HG03520 (cell line): ENCODE data around the gene CDH20.
A peak's percentile ranks its signal among the peaks of the same experiment; 100 is the strongest.

Experiments
- ATAC-seq: cut with Tn5 transposase; IDR thresholded peaks from one replicate; pipeline ENCODE4 v1.9.1; 2021; ENCODE audit warnings: mild to moderate bottlenecking, moderate library complexity; ENCODE audit not compliant: unreplicated experiment

Gene CDH20

GRCh38 chr18:61419763-61420162 lies 86.5 kb downstream of the CDH20 start:
- ATAC-seq, result no peak

GRCh38 chr18:61420218-61420885 lies 87.1 kb downstream of the CDH20 start:
- no peak for ATAC-seq

- no peak for ATAC-seq
These were observed 93.3 kb downstream of the CDH20 start for GRCh38 chr18:61426492-61427053.

GRCh38 chr18:61428266-61428665 lies 95.0 kb downstream of the CDH20 start:
- ATAC-seq, result no peak

- no peak for ATAC-seq
These were observed 99.4 kb downstream of the CDH20 start for GRCh38 chr18:61432590-61432989.

- ATAC-seq, result peak; percentile 95
These were observed 101.9 kb downstream of the CDH20 start for GRCh38 chr18:61435064-61435652.

- no peak for ATAC-seq
These were observed 110.0 kb downstream of the CDH20 start for GRCh38 chr18:61443081-61443725.

- ATAC-seq, result peak; percentile 86
These were observed 115.1 kb downstream of the CDH20 start for GRCh38 chr18:61448316-61448715.

- ATAC-seq, result no peak
These were observed 126.8 kb downstream of the CDH20 start for GRCh38 chr18:61459896-61460648.

GRCh38 chr18:61464551-61465142 lies 131.4 kb downstream of the CDH20 start:
- no peak for ATAC-seq

- ATAC-seq, result no peak
These were observed 133.5 kb downstream of the CDH20 start for GRCh38 chr18:61466736-61467135.

- ATAC-seq, result no peak
These were observed 136.9 kb downstream of the CDH20 start for GRCh38 chr18:61470031-61470674.

- ATAC-seq, result no peak
These were observed 138.3 kb downstream of the CDH20 start for GRCh38 chr18:61471541-61471940.

- no peak for ATAC-seq
These were observed 138.7 kb downstream of the CDH20 start for GRCh38 chr18:61471942-61472341.

GRCh38 chr18:61474341-61474740 lies 141.1 kb downstream of the CDH20 start:
- no peak for ATAC-seq

GRCh38 chr18:61474918-61475317 lies 141.7 kb downstream of the CDH20 start:
- no peak for ATAC-seq

GRCh38 chr18:61475931-61476330 lies 142.7 kb downstream of the CDH20 start:
- no peak for ATAC-seq

- no peak for ATAC-seq
These were observed 156.1 kb downstream of the CDH20 start for GRCh38 chr18:61489334-61489733.

- ATAC-seq, result no peak
These were observed 163.1 kb downstream of the CDH20 start for GRCh38 chr18:61496374-61496773.

GRCh38 chr18:61497422-61497821 lies 164.2 kb downstream of the CDH20 start:
- no peak for ATAC-seq
